GM18505 (cell line): ENCODE measurements around the gene CAST.

Experiments
- ATAC-seq: cut with Tn5 transposase; IDR thresholded peaks from one replicate; pipeline ENCODE4 v1.9.1; 2021; ENCODE audit not compliant: unreplicated experiment
- POLR2A ChIP-seq: IDR thresholded peaks from 4 replicates; pipeline ENCODE4 v1.6.1; 2011; ENCODE audit warnings: borderline replicate concordance; ENCODE audit not compliant: insufficient read depth, insufficient read length; ENCODE audit errors: extremely low read depth

The CAST gene

DNA sequence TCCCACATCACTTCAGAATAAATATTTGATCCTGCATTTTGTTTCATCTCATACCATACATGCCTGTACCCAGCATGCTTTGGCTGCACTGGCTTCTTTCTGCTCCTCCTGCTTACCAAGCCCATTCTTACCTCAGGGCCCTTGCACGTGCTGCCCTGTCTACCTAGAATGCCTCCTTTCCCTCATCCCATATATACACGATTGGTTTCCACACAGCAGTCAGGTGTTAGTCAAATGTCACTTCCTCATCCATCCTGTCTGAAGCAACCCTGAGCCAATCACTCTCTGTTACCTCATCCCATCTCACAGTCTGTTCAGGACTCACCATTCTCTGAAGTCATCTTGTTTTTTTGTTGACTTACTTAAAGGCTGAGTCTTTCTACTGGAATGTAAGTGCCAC lies 30.3 kb downstream of the CAST start:
- TF ChIP-seq POLR2A, result no peak
- no peak for ATAC-seq

- ATAC-seq, result no peak
- no peak for TF ChIP-seq POLR2A
Observed at GRCh38 chr5:96699186-96699820, 37.1 kb downstream of the CAST start.

DNA sequence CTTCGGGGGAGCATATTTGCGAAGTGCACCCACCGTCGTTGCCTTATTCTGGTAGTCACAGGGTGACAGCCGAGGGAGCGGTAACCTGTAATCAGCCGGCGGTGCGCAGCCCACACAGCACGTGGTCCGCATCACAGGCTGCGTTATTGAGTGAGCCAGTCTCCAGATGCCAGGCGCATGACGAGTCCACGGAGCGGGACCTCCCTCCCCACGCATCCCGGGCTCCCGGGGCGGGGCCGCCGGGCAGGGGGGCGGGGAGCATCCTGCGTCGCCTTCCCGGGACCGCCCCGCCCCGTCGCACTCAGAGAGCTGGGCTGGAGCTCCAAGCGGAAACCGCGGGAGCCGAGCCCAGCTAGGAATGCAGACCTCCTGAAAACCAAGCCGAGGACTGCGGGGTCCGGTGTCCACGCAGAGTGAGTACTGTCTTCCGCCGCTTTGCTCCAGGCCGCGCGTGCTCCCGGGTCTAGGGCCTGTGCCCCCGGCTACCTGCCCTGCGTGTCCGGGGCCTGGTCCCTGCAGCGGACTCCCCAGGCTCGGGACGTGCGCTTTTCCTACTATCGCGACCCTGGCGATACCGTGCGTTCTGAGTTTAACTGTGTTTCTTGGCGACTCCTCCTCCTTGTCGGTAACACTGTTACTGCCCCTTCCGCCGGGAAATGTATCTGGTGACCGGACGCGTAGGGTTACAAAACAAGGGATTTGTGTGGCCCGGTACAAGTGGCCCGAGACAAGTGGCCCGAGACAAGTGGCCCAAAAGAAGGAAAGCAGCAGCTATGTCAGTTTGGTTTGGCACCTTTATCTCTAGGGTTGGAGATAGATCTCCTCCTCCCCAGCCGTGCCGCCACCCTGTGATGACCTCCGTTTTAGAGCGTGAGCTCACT lies 40.6 kb downstream of the CAST start:
- peak; percentile 63 for ATAC-seq
- no peak for TF ChIP-seq POLR2A

GRCh38 chr5:96703384-96703920 lies 41.3 kb downstream of the CAST start:
- peak; percentile 72 for ATAC-seq
- TF ChIP-seq POLR2A, result no peak

GRCh38 chr5:96703995-96704394 lies 41.8 kb downstream of the CAST start:
- no peak for TF ChIP-seq POLR2A
- ATAC-seq, result no peak

DNA sequence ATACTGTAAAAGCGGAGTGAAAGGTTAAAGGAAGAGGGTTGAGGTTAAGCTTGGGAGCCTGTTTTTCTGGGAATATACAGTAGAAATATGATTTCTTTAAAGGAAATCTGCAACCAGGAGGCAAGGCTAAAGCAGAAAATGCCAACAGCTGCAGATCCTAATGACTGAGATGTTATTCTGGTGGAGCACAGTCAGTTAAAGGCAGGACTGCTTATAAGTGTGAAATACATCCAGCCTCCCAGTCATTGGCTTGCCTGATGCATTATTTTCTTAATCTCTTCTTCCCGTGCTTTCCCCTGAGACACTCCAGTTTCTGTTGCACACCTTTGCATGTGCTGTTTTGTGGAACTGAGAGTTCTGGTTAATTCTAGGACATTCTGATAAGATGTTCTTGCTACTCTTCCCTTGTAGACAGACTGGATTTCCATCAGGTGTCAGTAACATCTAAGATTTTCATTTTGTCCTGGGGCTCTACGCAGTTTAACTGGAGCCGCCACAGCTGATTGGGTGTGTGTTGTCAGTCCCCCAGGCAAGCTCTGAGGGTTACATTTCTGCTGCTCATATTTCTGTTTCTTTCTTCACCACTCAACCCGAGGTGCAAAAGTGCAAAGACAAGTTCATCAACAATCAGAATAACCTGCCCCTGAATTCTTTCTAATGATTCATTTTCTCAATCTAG lies 44.4 kb downstream of the CAST start:
- ATAC-seq, result no peak
- TF ChIP-seq POLR2A, result no peak

GRCh38 chr5:96708600-96708999 lies 46.4 kb downstream of the CAST start:
- ATAC-seq, result no peak
- no peak for TF ChIP-seq POLR2A

- ATAC-seq, result no peak
- no peak for TF ChIP-seq POLR2A
Observed at GRCh38 chr5:96709152-96709821, 47.1 kb downstream of the CAST start.

GRCh38 chr5:96712100-96712746 lies 50.0 kb downstream of the CAST start:
- no peak for TF ChIP-seq POLR2A
- no peak for ATAC-seq

GRCh38 chr5:96714450-96714849 lies 52.3 kb downstream of the CAST start:
- no peak for TF ChIP-seq POLR2A
- no peak for ATAC-seq

- TF ChIP-seq POLR2A, result no peak
- ATAC-seq, result peak; percentile 50
Observed at GRCh38 chr5:96714951-96715451, 52.8 kb downstream of the CAST start.

- no peak for ATAC-seq
- TF ChIP-seq POLR2A, result no peak
Observed at GRCh38 chr5:96716007-96716406, 53.8 kb downstream of the CAST start.
